Testis (tissue), 3 donors: ENCODE results near the gene MINDY4. TPM values are rescaled to one million over a fixed set of nuclear protein-coding genes. Genes with fewer than 3 reads are reported as not detected.

Experiments
- DNase-seq: peaks from one replicate; pipeline ENCODE4 v3.0.0-alpha.2; 2019
- H3K27ac ChIP-seq, 2 donors: fragments of 200-600 bp; sonication (generic); one replicate each; pipeline ENCODE4 v1.5.1; 2019
- H3K27me3 ChIP-seq: fragments of 200-600 bp; sonication (generic); one replicate; pipeline ENCODE4 v1.5.1; 2019
- H3K36me3 ChIP-seq: fragments of 200-600 bp; sonication (generic); one replicate; pipeline ENCODE4 v1.5.1; 2017; ENCODE audit warnings: low read depth; ENCODE audit errors: missing control alignments
- H3K4me1 ChIP-seq: fragments of 200-600 bp; sonication (generic); one replicate; pipeline ENCODE4 v1.5.1; 2019
- H3K4me3 ChIP-seq, 2 donors: fragments of 200-600 bp; sonication (generic); one replicate each; pipeline ENCODE4 v1.5.1; 2017 to 2019
- H3K9me3 ChIP-seq: fragments of 200-600 bp; sonication (generic); one replicate; pipeline ENCODE4 v1.5.1; 2017
- CTCF ChIP-seq, 3 experiments: fragments of 450-650 bp in 2 of 3; fragments of 200-600 bp in 1 of 3; sonication (generic) in 1 of 3; IDR thresholded peaks; one replicate each; pipeline ENCODE4 v1.5.1; 2016 to 2019; ENCODE audit warnings: antibody characterized with exemption in 3 of 3, mild to moderate bottlenecking in 2 of 3, moderate library complexity in 1 of 3
- POLR2A ChIP-seq: fragments of 450-650 bp; IDR thresholded peaks from one replicate; pipeline ENCODE4 v1.6.1; 2017; ENCODE audit warnings: antibody characterized with exemption, mild to moderate bottlenecking, moderate library complexity
- WGBS, 2 donors: methylation state at CpG; one replicate each; pipeline ENCODE4 v1.1.5; 2018; 5-methylcytosine and 5-hydroxymethylcytosine counted together
- intact Hi-C: fragments of 100-400 bp; cut with DNase I; formaldehyde crosslinking; loops from one replicate; pipeline ENCODE4 v1.15.1; 2023; ENCODE audit warnings: low total_unique reads
- polyA plus RNA-seq: library from polyadenylated mRNA; stranded (reverse); fragments of 350-450 nt; fragmentation: Illumina TruSeq; extraction: RNeasy Lipid Tissue Mini Kit (QIAGEN cat#74804); gene quantifications from one replicate; pipeline ENCODE4 v1.2.3, GENCODE V29; 2014; ENCODE audit warnings: low read depth, low replicate concordance; ENCODE audit not compliant: insufficient read depth
- total RNA-seq, 2 donors: library from RNA; depleted of rRNA; stranded (reverse); fragments of >200 nt; gene quantifications; one replicate each; pipeline ENCODE4 v1.2.3, GENCODE V29; 2016

The MINDY4 gene
- total and polyA plus RNA-seq, 3 donors from 2014 or later: 25.3 to 51.7 (median 47.6) TPM

GRCh38 chr7:30934225-30934624 lies 163.0 kb downstream of the MINDY4 start:
- H3K4me1 ChIP-seq: no peaks in the 10 kb centered on the region
- TF ChIP-seq CTCF (IDR thresholded peaks at IDR 0.05) (no peak), POLR2A (no peak)
- H3K27ac ChIP-seq: no peak overlapping the region
- 86 to 94% methylated on average over 5 of the region's 5 CpGs for WGBS, 2 donors
- DNase-seq: no peak
- H3K4me3 ChIP-seq: no peak overlapping the region
- no peaks in the 10 kb centered on the region for H3K9me3 ChIP-seq
- intact Hi-C loops: no loop called here
- no peaks in the 10 kb centered on the region for H3K36me3 ChIP-seq
- H3K27me3 ChIP-seq: no peaks in the 10 kb centered on the region

- H3K4me3 ChIP-seq: no peak overlapping the region
- no peaks in the 10 kb centered on the region for H3K4me1 ChIP-seq
- intact Hi-C loops: no loop called here
- WGBS, 2 donors: 82% methylated on average over 6 of the region's 6 CpGs
- H3K9me3 ChIP-seq: no peaks in the 10 kb centered on the region
- no peak overlapping the region for H3K27ac ChIP-seq
- TF ChIP-seq POLR2A (no peak), CTCF (IDR thresholded peaks at IDR 0.05) (no peak)
- no peak for DNase-seq
- no peaks in the 10 kb centered on the region for H3K27me3 ChIP-seq
- H3K36me3 ChIP-seq: no peaks in the 10 kb centered on the region
Measured at GRCh38 chr7:30934732-30935568, 163.7 kb downstream of the MINDY4 start.

GRCh38 chr7:30935569-30935877 lies 164.3 kb downstream of the MINDY4 start:
- H3K27ac ChIP-seq: no peak overlapping the region
- H3K36me3 ChIP-seq: no peaks in the 10 kb centered on the region
- H3K9me3 ChIP-seq: no peaks in the 10 kb centered on the region
- H3K4me1 ChIP-seq: no peaks in the 10 kb centered on the region
- TF ChIP-seq POLR2A (no peak), CTCF (IDR thresholded peaks at IDR 0.05) (no peak)
- no peaks in the 10 kb centered on the region for H3K27me3 ChIP-seq
- H3K4me3 ChIP-seq: no peak overlapping the region
- intact Hi-C loops: no loop called here
- 91 to 96% methylated on average over 3 of the region's 3 CpGs for WGBS, 2 donors
- no peak for DNase-seq

GRCh38 chr7:30936650-30937245 lies 165.5 kb downstream of the MINDY4 start:
- Histone ChIP-seq H3K36me3 (no peaks in the 10 kb centered on the region), H3K9me3 (no peaks in the 10 kb centered on the region), H3K27ac (no peak overlapping the region), H3K4me3 (no peak overlapping the region), H3K4me1 (no peaks in the 10 kb centered on the region), H3K27me3 (no peaks in the 10 kb centered on the region)
- no peak for DNase-seq
- intact Hi-C loops: no loop called here
- TF ChIP-seq POLR2A (no peak), CTCF (IDR thresholded peaks at IDR 0.05) (no peak)

- Histone ChIP-seq H3K36me3 (no peaks in the 10 kb centered on the region), H3K27ac (no peak overlapping the region), H3K27me3 (no peaks in the 10 kb centered on the region), H3K9me3 (no peaks in the 10 kb centered on the region), H3K4me1 (no peaks in the 10 kb centered on the region), H3K4me3 (no peak overlapping the region)
- WGBS, 2 donors: 37 to 41% methylated on average over 3 of the region's 3 CpGs
- intact Hi-C loops: no loop called here
- DNase-seq: no peak
- TF ChIP-seq CTCF (IDR thresholded peaks at IDR 0.05) (no peak), POLR2A (no peak)
Measured at GRCh38 chr7:30937416-30937815, 166.2 kb downstream of the MINDY4 start.
